LoVo (cell line): Measurements from ENCODE around the gene HOXD4.

Experiments
- DNase-seq: peaks from one replicate; pipeline ENCODE4 v3.0.0-alpha.2; 2016; ENCODE audit warnings: low spot score

HOXD4 gene

DNA sequence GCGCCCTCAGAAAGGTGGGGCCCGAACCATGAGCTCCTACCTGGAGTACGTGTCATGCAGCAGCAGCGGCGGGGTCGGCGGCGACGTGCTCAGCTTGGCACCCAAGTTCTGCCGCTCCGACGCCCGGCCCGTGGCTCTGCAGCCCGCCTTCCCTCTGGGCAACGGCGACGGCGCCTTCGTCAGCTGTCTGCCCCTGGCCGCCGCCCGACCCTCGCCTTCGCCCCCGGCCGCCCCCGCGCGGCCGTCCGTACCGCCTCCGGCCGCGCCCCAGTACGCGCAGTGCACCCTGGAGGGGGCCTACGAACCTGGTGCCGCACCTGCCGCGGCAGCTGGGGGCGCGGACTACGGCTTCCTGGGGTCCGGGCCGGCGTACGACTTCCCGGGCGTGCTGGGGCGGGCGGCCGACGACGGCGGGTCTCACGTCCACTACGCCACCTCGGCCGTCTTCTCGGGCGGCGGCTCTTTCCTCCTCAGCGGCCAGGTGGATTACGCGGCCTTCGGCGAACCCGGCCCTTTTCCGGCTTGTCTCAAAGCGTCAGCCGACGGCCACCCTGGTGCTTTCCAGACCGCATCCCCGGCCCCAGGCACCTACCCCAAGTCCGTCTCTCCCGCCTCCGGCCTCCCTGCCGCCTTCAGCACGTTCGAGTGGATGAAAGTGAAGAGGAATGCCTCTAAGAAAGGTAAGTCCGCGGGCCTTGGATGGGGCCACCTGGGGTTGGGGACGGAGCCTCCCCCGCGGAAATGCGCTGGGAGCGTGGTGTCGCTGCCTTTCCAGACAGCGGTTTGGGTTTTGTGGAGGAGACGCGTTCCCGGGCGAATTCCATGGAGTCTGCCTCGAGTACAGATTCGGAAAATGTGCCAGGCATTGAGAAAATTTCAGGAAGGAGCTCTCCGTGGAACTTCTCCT lies 37.7 kb downstream of the HOXD4 start:
- no peak for DNase-seq

DNA sequence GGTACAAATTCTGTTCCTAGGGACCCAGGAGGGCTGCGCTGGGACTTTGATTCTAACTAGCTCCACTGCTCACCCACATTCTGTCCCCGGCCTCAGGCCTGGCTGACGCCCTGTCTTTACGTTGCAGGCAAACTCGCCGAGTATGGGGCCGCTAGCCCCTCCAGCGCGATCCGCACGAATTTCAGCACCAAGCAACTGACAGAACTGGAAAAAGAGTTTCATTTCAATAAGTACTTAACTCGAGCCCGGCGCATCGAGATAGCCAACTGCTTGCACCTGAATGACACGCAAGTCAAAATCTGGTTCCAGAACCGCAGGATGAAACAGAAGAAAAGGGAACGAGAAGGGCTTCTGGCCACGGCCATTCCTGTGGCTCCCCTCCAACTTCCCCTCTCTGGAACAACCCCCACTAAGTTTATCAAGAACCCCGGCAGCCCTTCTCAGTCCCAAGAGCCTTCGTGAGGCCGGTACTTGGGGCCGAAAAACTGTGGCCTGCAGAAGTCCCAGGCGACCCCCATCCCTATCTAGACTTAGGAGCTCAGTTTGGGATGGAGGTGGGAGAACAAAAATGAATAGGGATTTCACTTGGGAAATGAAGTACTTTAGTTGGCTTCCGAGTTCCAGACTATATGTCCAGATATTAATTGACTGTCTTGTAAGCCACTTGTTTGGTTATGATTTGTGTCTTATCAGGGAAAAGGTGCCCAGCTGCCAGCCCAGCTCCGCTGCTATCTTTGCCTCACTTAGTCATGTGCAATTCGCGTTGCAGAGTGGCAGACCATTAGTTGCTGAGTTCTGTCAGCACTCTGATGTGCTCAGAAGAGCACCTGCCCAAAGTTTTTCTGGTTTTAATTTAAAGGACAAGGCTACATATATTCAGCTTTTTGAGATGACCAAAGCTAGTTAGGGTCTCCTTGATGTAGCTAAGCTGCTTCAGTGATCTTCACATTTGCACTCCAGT lies 38.6 kb downstream of the HOXD4 start:
- no peak for DNase-seq

DNA sequence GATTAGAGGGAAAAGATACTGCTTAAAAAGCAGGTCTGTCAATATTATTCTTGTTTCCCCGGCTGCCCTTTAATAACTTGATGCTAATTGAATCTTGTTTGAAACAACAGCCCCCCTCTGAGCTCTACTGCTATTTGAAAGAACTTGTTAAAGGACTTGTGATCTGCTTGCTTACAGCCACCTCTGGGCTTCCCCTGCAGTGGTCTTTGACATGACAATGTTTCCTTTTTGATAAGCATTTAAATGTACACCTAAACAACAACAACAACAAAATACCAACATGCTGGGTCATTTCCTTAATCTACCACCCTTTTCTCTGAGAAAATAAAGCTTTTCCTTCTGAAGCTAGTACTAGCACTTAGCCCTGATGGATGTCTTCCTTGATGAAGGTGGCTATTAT lies 41.0 kb downstream of the HOXD4 start:
- DNase-seq, result no peak

DNA sequence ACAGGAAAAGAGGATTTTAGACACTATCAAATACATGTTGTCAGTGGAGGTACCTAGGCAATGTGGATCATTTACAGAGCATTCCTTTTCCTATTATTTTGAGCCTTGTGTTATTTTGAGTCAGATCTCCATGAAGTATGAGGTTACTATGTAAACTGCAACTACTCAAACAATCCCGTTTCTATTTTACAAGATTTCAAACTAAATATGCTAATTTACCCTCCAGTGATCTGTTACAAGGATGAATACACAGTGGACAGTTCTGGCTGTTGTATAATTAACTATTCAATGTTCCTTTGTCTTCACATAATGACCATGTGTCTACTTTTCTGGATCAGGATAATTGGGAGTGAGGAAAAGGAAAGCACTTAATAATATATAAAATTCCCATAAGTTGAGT lies 41.7 kb downstream of the HOXD4 start:
- no peak for DNase-seq

DNA sequence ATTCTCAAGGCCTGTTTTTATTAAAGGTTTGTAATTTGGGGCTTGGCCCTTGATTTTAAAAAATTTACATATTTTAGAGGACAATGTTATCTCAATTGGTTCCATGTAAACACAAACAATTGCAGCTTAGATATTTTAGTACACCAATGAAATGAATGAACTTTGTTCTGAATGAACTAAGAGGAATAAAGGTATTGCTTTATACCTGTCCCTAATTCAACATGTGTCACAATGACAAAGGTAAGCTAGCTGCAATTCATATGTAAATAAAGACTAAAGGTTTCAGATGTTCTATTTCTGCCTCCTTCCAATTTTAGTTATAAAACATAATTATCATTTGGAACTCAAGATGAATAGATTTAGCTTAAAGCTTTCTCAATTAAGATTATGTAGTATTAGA lies 48.6 kb downstream of the HOXD4 start:
- DNase-seq, result no peak

DNA sequence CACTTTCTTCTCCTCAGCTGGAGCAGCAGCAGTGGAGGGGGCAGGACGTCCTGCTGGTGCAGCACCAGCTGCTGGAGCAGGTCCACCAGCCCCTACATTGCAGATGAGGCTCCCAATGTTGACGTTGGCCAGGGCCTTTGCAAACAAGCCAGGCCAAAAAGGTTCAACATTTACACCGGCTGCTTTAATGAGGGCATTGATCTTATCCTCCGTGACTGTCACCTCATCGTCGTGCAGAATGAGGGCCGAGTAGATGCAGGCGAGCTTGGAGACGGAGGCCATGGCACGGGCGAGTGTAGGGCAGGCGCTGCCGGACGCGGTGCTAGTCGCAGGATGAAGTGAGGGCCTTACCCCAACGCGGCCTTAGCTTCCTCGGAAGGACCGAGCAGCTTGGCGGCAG lies 49.6 kb downstream of the HOXD4 start:
- DNase-seq, result no peak

DNA sequence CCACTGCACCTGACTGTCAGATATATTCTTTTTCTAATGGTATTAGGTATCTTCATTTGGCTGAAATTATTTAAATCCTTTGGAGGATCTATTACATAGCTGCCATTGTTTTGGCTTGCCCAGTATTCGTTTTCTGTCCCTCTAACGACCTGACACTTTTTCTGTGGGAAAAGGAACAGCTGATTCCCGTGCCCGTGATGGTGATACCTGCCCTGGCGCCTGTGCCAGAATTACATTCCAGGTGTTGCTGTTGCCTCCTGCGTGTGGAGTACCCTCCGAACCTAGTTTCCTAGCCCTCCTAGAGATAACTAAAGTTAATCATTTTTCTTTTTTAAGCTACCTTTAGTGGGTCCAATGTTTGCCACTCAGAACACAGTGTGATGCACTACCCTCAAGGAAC lies 51.1 kb downstream of the HOXD4 start:
- no peak for DNase-seq
